ENCODE data around the gene NELL1. TPM values are rescaled to one million over a fixed set of nuclear protein-coding genes. Genes with fewer than 3 reads are reported as not detected.

The NELL1 gene
- total and polyA plus RNA-seq, 2 donors (not counting 1 experiment from before 2014, with no cell fraction given), result not detected

DNA sequence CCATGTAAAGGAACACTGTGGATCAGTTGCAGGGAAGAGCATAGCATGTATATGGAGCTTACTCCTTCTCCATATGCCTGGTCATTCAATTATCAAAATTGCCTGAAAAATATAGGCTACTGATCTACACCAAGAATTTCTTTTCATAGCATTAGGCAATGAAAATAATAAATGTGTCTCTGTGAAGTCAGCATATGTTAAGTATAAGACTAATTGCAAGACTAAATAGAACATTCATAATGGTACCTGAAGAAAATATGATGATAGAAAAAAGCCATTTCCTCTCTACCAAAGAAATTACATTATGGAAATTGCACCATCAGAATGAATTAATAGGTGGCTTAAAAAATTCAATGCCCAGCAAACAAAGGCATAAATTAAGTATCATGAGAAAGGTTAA is 584.7 kb downstream of the NELL1 start:
- Histone ChIP-seq H3K27me3 (ENCODE audit: control insufficient read depth, insufficient read depth, low read length) (no peaks in the 10 kb centered on the region), H3K4me2 (ENCODE audit: extremely low read depth, insufficient read depth, low read length) (no peak overlapping the region), H3K9ac (ENCODE audit: insufficient read depth, low read length) (no peak overlapping the region), H3K36me3 (ENCODE audit: control insufficient read depth, insufficient read depth, low read length) (no peaks in the 10 kb centered on the region), H3K9me3 (ENCODE audit: control insufficient read depth, insufficient read depth, low read depth, low read length) (no peaks in the 10 kb centered on the region), H3K27ac (ENCODE audit: insufficient read depth, low read length) (no peak overlapping the region), H2AFZ (ENCODE audit: low read length) (no peak overlapping the region), H3K4me1 (ENCODE audit: control insufficient read depth, extremely low read depth, insufficient read depth, low read length) (no peaks in the 10 kb centered on the region), H3K79me2 (ENCODE audit: control insufficient read depth, insufficient read depth, low read length) (no peaks in the 10 kb centered on the region), H3K4me3 (replicated peaks in 1 of 4; ENCODE audit: control extremely low read depth in 1 of 4, insufficient read depth in 1 of 4, low read depth in 3 of 4, low read length in 4 of 4) (no peak overlapping the region), H4K20me1 (ENCODE audit: control insufficient read depth, extremely low read depth, insufficient read depth, low read length) (no peaks in the 10 kb centered on the region)
- TF ChIP-seq, protein P1, sequence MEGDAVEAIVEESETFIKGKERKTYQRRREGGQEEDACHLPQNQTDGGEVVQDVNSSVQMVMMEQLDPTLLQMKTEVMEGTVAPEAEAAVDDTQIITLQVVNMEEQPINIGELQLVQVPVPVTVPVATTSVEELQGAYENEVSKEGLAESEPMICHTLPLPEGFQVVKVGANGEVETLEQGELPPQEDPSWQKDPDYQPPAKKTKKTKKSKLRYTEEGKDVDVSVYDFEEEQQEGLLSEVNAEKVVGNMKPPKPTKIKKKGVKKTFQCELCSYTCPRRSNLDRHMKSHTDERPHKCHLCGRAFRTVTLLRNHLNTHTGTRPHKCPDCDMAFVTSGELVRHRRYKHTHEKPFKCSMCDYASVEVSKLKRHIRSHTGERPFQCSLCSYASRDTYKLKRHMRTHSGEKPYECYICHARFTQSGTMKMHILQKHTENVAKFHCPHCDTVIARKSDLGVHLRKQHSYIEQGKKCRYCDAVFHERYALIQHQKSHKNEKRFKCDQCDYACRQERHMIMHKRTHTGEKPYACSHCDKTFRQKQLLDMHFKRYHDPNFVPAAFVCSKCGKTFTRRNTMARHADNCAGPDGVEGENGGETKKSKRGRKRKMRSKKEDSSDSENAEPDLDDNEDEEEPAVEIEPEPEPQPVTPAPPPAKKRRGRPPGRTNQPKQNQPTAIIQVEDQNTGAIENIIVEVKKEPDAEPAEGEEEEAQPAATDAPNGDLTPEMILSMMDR (conservative IDR thresholded peaks at IDR 0.05 in 1 of 2, IDR thresholded peaks at IDR 0.05 in 1 of 2; ENCODE audit: low read depth in 1 of 2, low read length in 2 of 2), result no peak
- TF ChIP-seq EZH2 (IDR thresholded peaks at IDR 0.05; ENCODE audit: low read length, missing control alignments), result no peak
- no peak for DNase-seq (ENCODE audit: low read depth in 2 of 2)

- H3K9me3 ChIP-seq (ENCODE audit: control insufficient read depth, insufficient read depth, low read depth, low read length), result no peaks in the 10 kb centered on the region
- H3K4me3 ChIP-seq (replicated peaks in 1 of 4; ENCODE audit: control extremely low read depth in 1 of 4, insufficient read depth in 1 of 4, low read depth in 3 of 4, low read length in 4 of 4), result no peak overlapping the region
- H3K27me3 ChIP-seq (ENCODE audit: control insufficient read depth, insufficient read depth, low read length), result no peaks in the 10 kb centered on the region
- H2AFZ ChIP-seq (ENCODE audit: low read length), result no peak overlapping the region
- H3K9ac ChIP-seq (ENCODE audit: insufficient read depth, low read length), result no peak overlapping the region
- H3K4me1 ChIP-seq (ENCODE audit: control insufficient read depth, extremely low read depth, insufficient read depth, low read length), result no peaks in the 10 kb centered on the region
- H3K36me3 ChIP-seq (ENCODE audit: control insufficient read depth, insufficient read depth, low read length), result no peaks in the 10 kb centered on the region
- no peak for TF ChIP-seq EZH2 (IDR thresholded peaks at IDR 0.05; ENCODE audit: low read length, missing control alignments)
- TF ChIP-seq, protein P1 (conservative IDR thresholded peaks at IDR 0.05 in 1 of 2, IDR thresholded peaks at IDR 0.05 in 1 of 2; ENCODE audit: low read depth in 1 of 2, low read length in 2 of 2), result no peak
- DNase-seq (ENCODE audit: low read depth in 2 of 2), result no peak
- H3K4me2 ChIP-seq (ENCODE audit: extremely low read depth, insufficient read depth, low read length), result no peak overlapping the region
- H3K27ac ChIP-seq (ENCODE audit: insufficient read depth, low read length), result no peak overlapping the region
- no peaks in the 10 kb centered on the region for H3K79me2 ChIP-seq (ENCODE audit: control insufficient read depth, insufficient read depth, low read length)
- no peaks in the 10 kb centered on the region for H4K20me1 ChIP-seq (ENCODE audit: control insufficient read depth, extremely low read depth, insufficient read depth, low read length)
Observed at GRCh38 chr11:21254790-21255189, 585.4 kb downstream of the NELL1 start.

DNA sequence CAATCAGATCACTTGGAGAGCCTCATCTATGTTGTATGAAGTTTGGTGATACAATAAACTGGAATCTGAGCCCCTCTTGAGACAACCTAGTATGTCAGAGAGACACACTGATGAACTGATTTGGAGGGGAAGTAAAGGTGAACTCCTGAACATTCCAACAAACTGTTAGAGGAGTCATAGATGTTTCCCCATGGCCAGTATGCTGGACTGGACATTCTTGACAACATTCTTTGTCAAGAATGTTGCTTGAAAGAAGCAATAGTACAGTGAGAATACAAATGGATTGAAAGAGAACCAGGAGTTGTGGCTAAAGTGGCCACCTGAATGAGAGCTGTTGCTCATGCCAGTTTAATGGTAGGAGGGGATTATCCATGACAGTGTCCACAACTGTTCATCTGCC is 588.1 kb downstream of the NELL1 start:
- H3K9ac ChIP-seq (ENCODE audit: insufficient read depth, low read length), result no peak overlapping the region
- H3K4me2 ChIP-seq (ENCODE audit: extremely low read depth, insufficient read depth, low read length), result no peak overlapping the region
- H3K9me3 ChIP-seq (ENCODE audit: control insufficient read depth, insufficient read depth, low read depth, low read length), result no peaks in the 10 kb centered on the region
- H3K79me2 ChIP-seq (ENCODE audit: control insufficient read depth, insufficient read depth, low read length), result no peaks in the 10 kb centered on the region
- no peak for DNase-seq (ENCODE audit: low read depth in 2 of 2)
- H3K27me3 ChIP-seq (ENCODE audit: control insufficient read depth, insufficient read depth, low read length), result no peaks in the 10 kb centered on the region
- TF ChIP-seq EZH2 (IDR thresholded peaks at IDR 0.05; ENCODE audit: low read length, missing control alignments), result no peak
- TF ChIP-seq, protein P1 (conservative IDR thresholded peaks at IDR 0.05 in 1 of 2, IDR thresholded peaks at IDR 0.05 in 1 of 2; ENCODE audit: low read depth in 1 of 2, low read length in 2 of 2), result no peak
- H3K27ac ChIP-seq (ENCODE audit: insufficient read depth, low read length), result no peak overlapping the region
- no peak overlapping the region for H3K4me3 ChIP-seq (replicated peaks in 1 of 4; ENCODE audit: control extremely low read depth in 1 of 4, insufficient read depth in 1 of 4, low read depth in 3 of 4, low read length in 4 of 4)
- H4K20me1 ChIP-seq (ENCODE audit: control insufficient read depth, extremely low read depth, insufficient read depth, low read length), result no peaks in the 10 kb centered on the region
- H3K36me3 ChIP-seq (ENCODE audit: control insufficient read depth, insufficient read depth, low read length), result no peaks in the 10 kb centered on the region
- no peaks in the 10 kb centered on the region for H3K4me1 ChIP-seq (ENCODE audit: control insufficient read depth, extremely low read depth, insufficient read depth, low read length)
- H2AFZ ChIP-seq (ENCODE audit: low read length), result no peak overlapping the region
